PC-3 (cell line): ENCODE data around the gene PRPF6.

Source experiments
- EZH2 ChIP-seq: fragments of 300-600 bp; sonication (generic); IDR thresholded peaks from one replicate; pipeline ENCODE4 v1.6.1; 2017; ENCODE audit warnings: antibody characterized with exemption, mild to moderate bottlenecking, low read length; ENCODE audit not compliant: unreplicated experiment
- TF ChIP-seq, protein P1 (sequence below): fragments of 300-600 bp; sonication (generic); conservative IDR thresholded peaks from 2 replicates; pipeline ENCODE4 v1.5.1; 2017; ENCODE audit warnings: antibody characterized with exemption, low read depth, mild to moderate bottlenecking, low read length

DNA sequence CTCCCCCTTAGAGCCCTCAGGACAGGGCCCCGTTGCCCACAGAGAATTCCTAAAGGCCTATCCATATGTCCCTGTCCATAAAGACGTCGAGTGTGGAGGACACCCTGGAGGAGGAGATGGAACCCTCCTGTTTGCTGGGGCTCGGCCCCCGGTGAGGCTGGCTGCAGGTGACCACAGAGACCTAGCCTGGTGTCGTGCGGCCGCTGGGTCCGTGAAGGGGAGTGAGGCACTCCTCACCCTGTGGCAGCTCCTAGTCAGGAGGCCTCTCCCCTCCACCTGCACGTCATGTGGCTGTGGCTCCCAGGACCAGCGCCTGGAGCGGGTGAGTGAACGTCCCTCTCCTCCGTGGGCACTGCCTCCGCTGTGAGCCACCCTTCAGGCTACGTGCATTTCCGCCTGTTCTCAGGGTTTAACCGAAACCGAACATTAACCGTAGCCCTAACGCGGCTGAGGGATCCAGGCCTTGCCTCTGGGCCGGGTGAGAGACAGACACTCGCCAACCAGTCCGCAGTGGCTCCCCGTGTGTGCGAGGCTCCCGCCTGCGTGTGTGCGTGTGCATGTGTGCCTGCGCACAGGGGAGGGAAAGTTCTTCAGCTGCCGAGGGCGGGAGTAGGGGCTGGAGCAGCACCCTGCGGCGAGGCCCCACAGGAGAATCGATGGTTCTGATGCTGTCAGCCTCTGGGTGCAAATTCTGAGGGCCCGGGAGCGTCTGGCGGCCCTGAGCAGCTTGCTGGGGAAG is 76.1 kb downstream of the PRPF6 start:
- TF ChIP-seq, protein P1, sequence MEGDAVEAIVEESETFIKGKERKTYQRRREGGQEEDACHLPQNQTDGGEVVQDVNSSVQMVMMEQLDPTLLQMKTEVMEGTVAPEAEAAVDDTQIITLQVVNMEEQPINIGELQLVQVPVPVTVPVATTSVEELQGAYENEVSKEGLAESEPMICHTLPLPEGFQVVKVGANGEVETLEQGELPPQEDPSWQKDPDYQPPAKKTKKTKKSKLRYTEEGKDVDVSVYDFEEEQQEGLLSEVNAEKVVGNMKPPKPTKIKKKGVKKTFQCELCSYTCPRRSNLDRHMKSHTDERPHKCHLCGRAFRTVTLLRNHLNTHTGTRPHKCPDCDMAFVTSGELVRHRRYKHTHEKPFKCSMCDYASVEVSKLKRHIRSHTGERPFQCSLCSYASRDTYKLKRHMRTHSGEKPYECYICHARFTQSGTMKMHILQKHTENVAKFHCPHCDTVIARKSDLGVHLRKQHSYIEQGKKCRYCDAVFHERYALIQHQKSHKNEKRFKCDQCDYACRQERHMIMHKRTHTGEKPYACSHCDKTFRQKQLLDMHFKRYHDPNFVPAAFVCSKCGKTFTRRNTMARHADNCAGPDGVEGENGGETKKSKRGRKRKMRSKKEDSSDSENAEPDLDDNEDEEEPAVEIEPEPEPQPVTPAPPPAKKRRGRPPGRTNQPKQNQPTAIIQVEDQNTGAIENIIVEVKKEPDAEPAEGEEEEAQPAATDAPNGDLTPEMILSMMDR, result no peak
- no peak for TF ChIP-seq EZH2
